Sigmoid colon (tissue), 7 donors: ENCODE results near the gene KTN1. TPM values are rescaled to one million over a fixed set of nuclear protein-coding genes. Genes with fewer than 3 reads are reported as not detected.

Source experiments
- DNase-seq: peaks from one replicate; pipeline ENCODE4 v3.0.0-alpha.2; 2019
- H3K27ac ChIP-seq, 4 donors: fragments of 200-600 bp; sonication (generic); one replicate each; pipeline ENCODE4 v1.5.1; 2016 to 2019; ENCODE audit warnings: mild to moderate bottlenecking in 1 of 4
- H3K27me3 ChIP-seq, 3 donors: fragments of 200-600 bp; sonication (generic); one replicate each; pipeline ENCODE4 v1.5.1; 2019; ENCODE audit warnings: mild to moderate bottlenecking in 1 of 3
- H3K36me3 ChIP-seq, 4 donors: fragments of 200-600 bp; sonication (generic); one replicate each; pipeline ENCODE4 v1.5.1; 2016 to 2019
- H3K4me1 ChIP-seq, 4 donors: fragments of 200-600 bp; sonication (generic); one replicate each; pipeline ENCODE4 v1.5.1; 2017 to 2019
- H3K4me3 ChIP-seq, 4 donors: fragments of 200-600 bp; sonication (generic); one replicate each; pipeline ENCODE4 v1.5.1; 2017 to 2019; ENCODE audit warnings: mild to moderate bottlenecking in 2 of 4, moderate library complexity in 1 of 4
- H3K9me3 ChIP-seq, 4 donors: fragments of 200-600 bp in 3 of 4; sonication (generic) in 3 of 4; one replicate each; pipeline versions ENCODE4 v1.5.1 to v1.6.1; 2013 to 2019
- CTCF ChIP-seq, 4 experiments: fragments of 450-650 bp in 3 of 4; fragments of 200-600 bp in 1 of 4; IDR thresholded peaks; one replicate each; pipeline ENCODE4 v1.5.1; 2016 to 2019; ENCODE audit warnings: antibody characterized with exemption in 4 of 4, mild to moderate bottlenecking in 3 of 4, moderate library complexity in 2 of 4
- EP300 ChIP-seq, 4 donors: sonication (generic); formaldehyde crosslinking; IDR thresholded peaks; one replicate each; pipeline ENCODE4 v1.6.1; 2017; ENCODE audit warnings: antibody characterized with exemption in 4 of 4
- POLR2A ChIP-seq, 2 donors: fragments of 450-650 bp; IDR thresholded peaks; one replicate each; pipeline ENCODE4 v1.6.1; 2016; ENCODE audit warnings: antibody characterized with exemption in 2 of 2, mild to moderate bottlenecking in 2 of 2, moderate library complexity in 2 of 2
- POLR2AphosphoS5 ChIP-seq, 4 donors: sonication (generic); formaldehyde crosslinking; IDR thresholded peaks; one replicate each; pipeline ENCODE4 v1.6.1; 2017; ENCODE audit warnings: antibody characterized with exemption in 4 of 4
- WGBS, 2 donors: extraction: QIAGEN DNeasy Blood & Tissue Kit; methylation state at CpG; one replicate each; pipeline ENCODE4 v1.1.7; 2013; 5-methylcytosine and 5-hydroxymethylcytosine counted together
- intact Hi-C: fragments of 100-400 bp; cut with DNase I; formaldehyde crosslinking; loops from one replicate; pipeline ENCODE4 v1.15.1; 2023
- polyA plus RNA-seq, 3 donors: library from polyadenylated mRNA; stranded (reverse); fragments of 200-250 nt; gene quantifications; one replicate each; pipeline ENCODE4 v1.2.3, GENCODE V29; 2013
- total RNA-seq, 4 donors: library from RNA; depleted of rRNA; stranded (reverse); fragments of >200 nt; gene quantifications; one replicate each; pipeline ENCODE4 v1.1.0, GENCODE V29; 2016
- donor health status: healthy with polysubstance abuse.
- donor health status: Bipolar disorder and iron deficiency.
- donor health status: healthy.

Gene KTN1
- total and polyA plus RNA-seq, 7 donors, result 67.3 to 174 (median 120) TPM

DNA sequence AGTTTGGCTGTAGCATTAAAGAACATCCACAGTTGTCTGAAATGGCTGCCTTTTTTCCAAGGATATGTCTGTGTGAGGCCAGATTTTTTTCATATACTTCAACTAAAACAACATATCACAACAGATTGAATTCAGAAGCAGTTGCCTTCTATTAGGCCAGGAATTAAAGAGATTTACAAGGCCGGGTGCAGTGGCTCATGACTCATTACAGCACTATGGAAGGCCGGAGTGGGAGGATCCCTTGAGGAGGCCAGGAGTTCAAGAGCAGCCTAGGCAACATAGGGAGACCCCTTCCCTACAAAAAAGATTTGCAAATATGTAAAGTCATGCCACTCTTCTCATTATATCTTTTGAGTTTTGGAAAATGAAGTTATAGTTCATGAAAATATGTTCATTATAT is 108.6 kb downstream of the KTN1 start:
- 89 to 91% methylated on average over 2 of the region's 2 CpGs for whole genome bisulfite sequencing, 2 donors
- TF ChIP-seq CTCF (IDR thresholded peaks at IDR 0.05), result no peak
- TF ChIP-seq POLR2A (IDR thresholded peaks at IDR 0.05), result no peak
- TF ChIP-seq EP300 (IDR thresholded peaks at IDR 0.05), result no peak
- TF ChIP-seq POLR2AphosphoS5 (IDR thresholded peaks at IDR 0.05), result no peak
- Histone ChIP-seq H3K4me3 (no peak overlapping the region), H3K27ac (no peak overlapping the region), H3K4me1 (no peaks in the 10 kb centered on the region), H3K9me3 (no peaks in the 10 kb centered on the region), H3K27me3 (no peaks in the 10 kb centered on the region), H3K36me3 (peaks cover 0 to 33% (median 3%) of the 10 kb centered on the region in 4 donors)
- intact Hi-C loops, result no loop called here
- no peak for DNase-seq

- Histone ChIP-seq H3K27ac (no peak overlapping the region), H3K4me3 (no peak overlapping the region), H3K4me1 (no peaks in the 10 kb centered on the region), H3K9me3 (no peaks in the 10 kb centered on the region), H3K36me3 (peaks cover 0 to 17% (median 3%) of the 10 kb centered on the region in 4 donors), H3K27me3 (no peaks in the 10 kb centered on the region)
- no peak for TF ChIP-seq POLR2A (IDR thresholded peaks at IDR 0.05)
- no peak for TF ChIP-seq POLR2AphosphoS5 (IDR thresholded peaks at IDR 0.05)
- TF ChIP-seq EP300 (IDR thresholded peaks at IDR 0.05), result no peak
- TF ChIP-seq CTCF (IDR thresholded peaks at IDR 0.05), result no peak
- intact Hi-C loops, result no loop called here
- no peak for DNase-seq
- WGBS, 2 donors, result 64 to 81% methylated on average over 5 of the region's 5 CpGs
These were observed 110.2 kb downstream of the KTN1 start for GRCh38 chr14:55689981-55690871.

GRCh38 chr14:55691659-55692058 is 111.7 kb downstream of the KTN1 start:
- TF ChIP-seq POLR2AphosphoS5 (IDR thresholded peaks at IDR 0.05) (no peak), CTCF (IDR thresholded peaks at IDR 0.05) (no peak), POLR2A (IDR thresholded peaks at IDR 0.05) (no peak), EP300 (IDR thresholded peaks at IDR 0.05) (no peak)
- H3K4me3 ChIP-seq, result no peak overlapping the region
- H3K36me3 ChIP-seq, result peaks cover 0 to 2% (median under 1%) of the 10 kb centered on the region in 4 donors
- no peaks in the 10 kb centered on the region for H3K9me3 ChIP-seq
- no peaks in the 10 kb centered on the region for H3K27me3 ChIP-seq
- no peaks in the 10 kb centered on the region for H3K4me1 ChIP-seq
- no peak for DNase-seq
- intact Hi-C loops, result no loop called here
- no peak overlapping the region for H3K27ac ChIP-seq

DNA sequence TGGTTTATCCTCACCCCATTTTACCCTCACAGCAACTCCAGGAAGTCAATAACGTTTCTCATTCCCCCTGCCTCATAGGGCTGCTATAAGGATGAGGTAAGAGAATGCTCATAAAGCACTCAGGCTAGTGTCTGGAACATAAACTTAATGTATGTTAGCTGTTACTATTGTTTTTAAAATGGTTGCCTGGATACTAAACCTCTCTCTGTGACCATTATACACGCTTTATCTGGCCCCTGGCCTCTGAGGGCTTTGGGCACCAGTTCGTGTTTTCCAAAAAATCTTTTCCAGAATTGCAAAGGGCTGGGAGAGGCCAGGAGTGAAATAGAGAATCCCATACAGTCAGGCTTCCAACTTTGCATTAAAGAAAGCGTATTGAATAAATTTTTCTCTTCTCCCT is 113.9 kb downstream of the KTN1 start:
- no peaks in the 10 kb centered on the region for H3K9me3 ChIP-seq
- H3K4me3 ChIP-seq, result no peak overlapping the region
- no peak for TF ChIP-seq POLR2AphosphoS5 (IDR thresholded peaks at IDR 0.05)
- no peak for TF ChIP-seq EP300 (IDR thresholded peaks at IDR 0.05)
- no peak for TF ChIP-seq POLR2A (IDR thresholded peaks at IDR 0.05)
- TF ChIP-seq CTCF (IDR thresholded peaks at IDR 0.05), result no peak
- no peak overlapping the region for H3K27ac ChIP-seq
- H3K36me3 ChIP-seq, result no peaks in the 10 kb centered on the region
- intact Hi-C loops, result no loop called here
- 79 to 82% methylated on average over 4 of the region's 4 CpGs for WGBS, 2 donors
- no peak for DNase-seq
- no peaks in the 10 kb centered on the region for H3K4me1 ChIP-seq
- no peaks in the 10 kb centered on the region for H3K27me3 ChIP-seq
